PFSK-1 (cell line): Measurements from ENCODE around the gene PPP2R2D.

Experiments used
- FOXP2 ChIP-seq: optimal IDR thresholded peaks from 2 replicates; pipeline ENCODE3; 2011; ENCODE audit warnings: borderline replicate concordance, control low read depth, inconsistent platforms; ENCODE audit not compliant: insufficient read depth; ENCODE audit errors: extremely low read length, extremely low read depth
- POLR2AphosphoS5 ChIP-seq: IDR thresholded peaks from 2 replicates; pipeline ENCODE4 v1.6.1; 2012; ENCODE audit warnings: low read depth, mild to moderate bottlenecking, control low read depth, low read length, moderate library complexity
- SIN3A ChIP-seq: IDR thresholded peaks from 2 replicates; pipeline ENCODE4 v1.6.1; 2012; ENCODE audit warnings: mild to moderate bottlenecking, low read length, moderate library complexity, borderline replicate concordance; ENCODE audit not compliant: insufficient read depth
- TAF1 ChIP-seq: IDR thresholded peaks from 2 replicates; pipeline ENCODE4 v1.6.1; 2012; ENCODE audit warnings: low read length, control low read depth, borderline replicate concordance; ENCODE audit not compliant: insufficient read depth
- TF ChIP-seq, protein P1 (sequence below), 2 experiments: IDR thresholded peaks; 2 replicates each; pipeline versions ENCODE4 v1.6.1 to v1.8.0; 2011 to 2012; ENCODE audit warnings: low read depth in 2 of 2, low read length in 2 of 2, control low read depth in 1 of 2, inconsistent platforms in 1 of 2, mild to moderate bottlenecking in 1 of 2, moderate library complexity in 1 of 2; ENCODE audit not compliant: insufficient read depth in 1 of 2

The PPP2R2D gene

DNA sequence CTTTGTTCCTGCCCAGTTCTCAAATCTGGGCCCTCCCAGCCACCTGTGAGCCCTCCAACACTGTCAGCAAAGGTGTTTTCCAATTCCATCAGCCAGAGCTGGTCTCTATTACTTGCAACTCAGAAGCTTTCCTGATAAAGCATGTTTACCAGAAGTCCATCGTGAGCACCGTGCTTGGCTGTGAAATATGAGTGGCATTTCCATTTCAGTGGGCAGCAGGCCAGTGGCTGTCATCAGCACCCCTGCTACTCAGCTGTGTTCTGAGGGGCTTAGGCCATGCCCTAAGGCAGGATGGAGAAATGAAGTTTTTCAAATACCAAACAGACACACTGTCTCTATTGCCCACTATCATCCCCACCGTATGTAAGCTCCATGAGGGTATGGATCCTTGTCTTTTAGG lies 93.6 kb downstream of the PPP2R2D start:
- TF ChIP-seq, protein P1, sequence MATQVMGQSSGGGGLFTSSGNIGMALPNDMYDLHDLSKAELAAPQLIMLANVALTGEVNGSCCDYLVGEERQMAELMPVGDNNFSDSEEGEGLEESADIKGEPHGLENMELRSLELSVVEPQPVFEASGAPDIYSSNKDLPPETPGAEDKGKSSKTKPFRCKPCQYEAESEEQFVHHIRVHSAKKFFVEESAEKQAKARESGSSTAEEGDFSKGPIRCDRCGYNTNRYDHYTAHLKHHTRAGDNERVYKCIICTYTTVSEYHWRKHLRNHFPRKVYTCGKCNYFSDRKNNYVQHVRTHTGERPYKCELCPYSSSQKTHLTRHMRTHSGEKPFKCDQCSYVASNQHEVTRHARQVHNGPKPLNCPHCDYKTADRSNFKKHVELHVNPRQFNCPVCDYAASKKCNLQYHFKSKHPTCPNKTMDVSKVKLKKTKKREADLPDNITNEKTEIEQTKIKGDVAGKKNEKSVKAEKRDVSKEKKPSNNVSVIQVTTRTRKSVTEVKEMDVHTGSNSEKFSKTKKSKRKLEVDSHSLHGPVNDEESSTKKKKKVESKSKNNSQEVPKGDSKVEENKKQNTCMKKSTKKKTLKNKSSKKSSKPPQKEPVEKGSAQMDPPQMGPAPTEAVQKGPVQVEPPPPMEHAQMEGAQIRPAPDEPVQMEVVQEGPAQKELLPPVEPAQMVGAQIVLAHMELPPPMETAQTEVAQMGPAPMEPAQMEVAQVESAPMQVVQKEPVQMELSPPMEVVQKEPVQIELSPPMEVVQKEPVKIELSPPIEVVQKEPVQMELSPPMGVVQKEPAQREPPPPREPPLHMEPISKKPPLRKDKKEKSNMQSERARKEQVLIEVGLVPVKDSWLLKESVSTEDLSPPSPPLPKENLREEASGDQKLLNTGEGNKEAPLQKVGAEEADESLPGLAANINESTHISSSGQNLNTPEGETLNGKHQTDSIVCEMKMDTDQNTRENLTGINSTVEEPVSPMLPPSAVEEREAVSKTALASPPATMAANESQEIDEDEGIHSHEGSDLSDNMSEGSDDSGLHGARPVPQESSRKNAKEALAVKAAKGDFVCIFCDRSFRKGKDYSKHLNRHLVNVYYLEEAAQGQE (IDR thresholded peaks at IDR 0.05; ENCODE audit: insufficient read depth in 1 of 2, low read depth in 2 of 2, low read length in 2 of 2), result no peak
- TF ChIP-seq FOXP2 (no peak), SIN3A (no peak), TAF1 (no peak), POLR2AphosphoS5 (no peak)

DNA sequence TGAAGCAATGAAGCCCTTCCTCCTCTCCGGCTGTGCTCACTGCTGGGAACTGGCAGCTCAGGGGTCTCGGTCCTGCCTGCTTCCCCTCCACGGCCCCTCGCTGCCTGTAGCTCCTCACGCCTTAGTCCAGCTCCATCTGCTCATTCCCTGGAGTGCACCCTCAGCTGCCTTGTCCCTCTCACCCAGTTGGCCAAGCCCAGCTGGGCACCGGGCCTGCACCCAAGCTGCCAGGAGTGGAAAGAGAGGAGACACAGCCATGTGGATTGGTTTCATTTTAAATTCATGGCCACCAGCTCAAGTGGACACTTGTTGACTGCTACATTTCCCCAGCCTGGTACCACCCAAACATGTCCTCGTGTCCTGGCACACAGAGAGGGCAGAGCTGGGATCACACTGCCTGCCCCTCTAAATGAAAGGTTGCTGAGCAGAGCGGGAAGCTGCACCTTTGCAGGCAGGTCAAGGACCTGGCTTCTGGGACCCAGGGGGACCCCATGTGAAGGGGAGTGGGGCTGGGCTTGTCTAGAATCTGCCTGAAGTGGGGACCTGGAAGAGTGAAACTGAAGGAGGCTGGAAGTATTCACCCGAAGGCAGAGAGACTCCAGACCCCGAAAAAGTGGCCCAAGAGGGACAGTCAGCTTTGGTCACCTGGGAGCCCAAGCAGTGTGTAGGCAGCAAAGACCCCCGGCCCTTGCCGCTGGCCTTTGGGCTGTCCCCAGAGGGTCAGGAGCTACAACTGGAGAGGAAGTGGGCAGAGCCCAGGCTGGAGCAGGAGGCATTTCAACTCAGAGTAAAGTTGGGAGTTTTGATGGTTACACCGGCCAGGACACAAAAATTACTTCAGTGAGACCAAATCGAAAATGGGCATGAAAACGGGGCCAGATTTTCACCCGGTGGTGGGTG lies 95.9 kb downstream of the PPP2R2D start:
- no peak for TF ChIP-seq POLR2AphosphoS5
- TF ChIP-seq, protein P1 (IDR thresholded peaks at IDR 0.05; ENCODE audit: insufficient read depth in 1 of 2, low read depth in 2 of 2, low read length in 2 of 2), result no peak
- TF ChIP-seq TAF1, result no peak

DNA sequence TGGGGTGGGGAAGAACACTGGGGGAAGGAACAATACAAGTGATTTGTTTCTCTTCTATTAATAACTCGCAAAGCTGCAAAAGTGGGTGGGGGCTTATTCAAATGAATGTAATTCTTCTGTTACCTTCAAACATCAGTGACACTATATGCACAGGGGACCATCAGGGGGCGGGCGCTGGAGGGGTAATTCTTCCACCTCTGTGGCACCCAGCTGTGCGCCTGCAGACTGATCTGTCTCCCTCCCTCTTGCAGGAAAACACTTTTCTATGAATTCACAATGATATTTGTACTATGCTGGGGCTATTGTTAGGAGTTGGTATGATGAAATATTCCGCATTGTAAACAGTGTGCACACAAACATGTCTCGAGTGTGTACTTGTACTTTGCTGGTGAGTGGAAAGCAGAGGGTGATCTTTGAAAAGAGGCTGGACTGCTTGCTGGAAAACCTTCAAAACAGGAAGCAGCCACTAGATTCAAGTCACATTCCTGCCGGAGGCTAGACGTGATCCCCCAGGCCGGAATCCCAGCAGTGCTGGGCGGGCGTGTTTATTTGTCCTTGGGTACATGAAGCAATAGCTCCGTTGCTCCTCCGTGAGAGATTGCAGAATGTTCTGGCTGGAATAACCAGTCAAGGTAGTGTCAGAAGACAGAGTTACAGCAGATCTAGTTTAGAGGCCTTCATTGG lies 96.7 kb downstream of the PPP2R2D start:
- TF ChIP-seq POLR2AphosphoS5, result no peak
- TF ChIP-seq TAF1, result no peak
- TF ChIP-seq, protein P1 (IDR thresholded peaks at IDR 0.05; ENCODE audit: insufficient read depth in 1 of 2, low read depth in 2 of 2, low read length in 2 of 2), result no peak
- TF ChIP-seq SIN3A, result no peak
- no peak for TF ChIP-seq FOXP2

DNA sequence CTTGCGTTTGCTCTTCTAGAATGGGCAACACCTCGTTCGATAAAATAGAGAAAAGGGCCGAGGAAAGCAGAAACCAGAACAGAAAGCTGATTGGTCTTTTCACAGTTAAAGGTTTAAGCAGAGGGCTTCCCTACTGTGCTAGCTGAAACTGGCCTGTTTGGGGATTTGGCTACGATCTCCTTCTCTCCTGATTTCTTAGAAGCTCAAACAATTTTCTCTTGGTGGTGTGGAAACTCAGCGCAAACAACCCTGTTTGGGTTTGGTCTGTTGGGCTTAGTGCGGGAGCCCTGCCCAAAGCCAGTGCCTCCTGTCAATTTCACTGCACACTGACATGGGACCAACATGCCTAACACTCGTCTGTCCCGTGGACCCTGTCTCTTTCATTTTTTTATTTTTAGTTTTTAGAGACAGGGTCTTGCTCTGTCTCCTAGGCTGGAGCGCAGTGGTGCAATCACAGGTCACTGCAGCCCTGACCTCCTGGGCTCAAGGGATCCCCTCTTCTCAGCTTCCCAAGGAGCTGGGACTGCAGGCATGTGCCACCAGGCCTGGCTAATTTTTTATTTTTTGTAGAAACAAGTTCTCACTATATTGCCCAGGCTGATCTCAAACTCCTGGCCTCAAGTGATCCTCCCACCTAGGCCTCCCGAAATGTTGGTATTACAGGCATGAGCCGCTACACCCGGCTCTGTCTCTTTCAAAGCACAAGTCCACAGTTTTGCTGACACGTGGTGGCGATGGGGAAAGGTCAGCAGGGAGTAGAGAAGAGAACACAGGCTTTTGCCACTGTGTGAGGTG lies 97.4 kb downstream of the PPP2R2D start:
- TF ChIP-seq TAF1, result no peak
- no peak for TF ChIP-seq POLR2AphosphoS5
- TF ChIP-seq FOXP2, result no peak
- TF ChIP-seq, protein P1 (IDR thresholded peaks at IDR 0.05; ENCODE audit: insufficient read depth in 1 of 2, low read depth in 2 of 2, low read length in 2 of 2), result no peak
- TF ChIP-seq SIN3A, result no peak
